RWPE1 (cell line): ENCODE data around the gene NTM.

Experiments used
- CTCF ChIA-PET: fragments of 350-600 bp; sonication (Branson Sonifier 250); formaldehyde crosslinking; extraction: SDS; loops from one replicate; lab custom pipeline; 2021; lab: Yijun Ruan, JAX
- POLR2A ChIA-PET: fragments of 400-600 bp; formaldehyde crosslinking; extraction: SDS; loops from one replicate; lab custom pipeline; 2020; ENCODE audit warnings: antibody characterized with exemption; ENCODE audit not compliant: low non-redundant PET; lab: Yijun Ruan, JAX
- DNase-seq: peaks from one replicate; pipeline ENCODE4 v3.0.0; 2012; ENCODE audit warnings: low spot score
- H3K27ac ChIP-seq: fragments of 450-650 bp; 2 replicates; pipeline ENCODE4 v1.5.1; 2017
- CTCF ChIP-seq: fragments of 450-650 bp; conservative IDR thresholded peaks from 2 replicates; pipeline ENCODE4 v1.5.1; 2017; ENCODE audit warnings: low read depth, mild to moderate bottlenecking

The NTM gene

GRCh38 chr11:132202621-132203020, 832.2 kb downstream of the NTM start:
- H3K27ac ChIP-seq: no peak overlapping the region
- ChIA-PET CTCF (no interaction called here), POLR2A (no interaction called here)
- DNase-seq: no peak
- TF ChIP-seq CTCF: no peak

GRCh38 chr11:132205006-132205405, 834.6 kb downstream of the NTM start:
- CTCF ChIA-PET: no interaction called here
- no peak for DNase-seq
- POLR2A ChIA-PET: no interaction called here
- H3K27ac ChIP-seq: no peak overlapping the region
- no peak for TF ChIP-seq CTCF

- ChIA-PET POLR2A (no interaction called here), CTCF (interaction anchor here (0.6 kb wide), 1 partner anchor 736 kb away, joined by 3 read pairs; no protein-coding TSS in a partner anchor)
- DNase-seq: no peak
- TF ChIP-seq CTCF: no peak
- H3K27ac ChIP-seq: no peak overlapping the region
These were observed 835.1 kb downstream of the NTM start for GRCh38 chr11:132205496-132205895.

- ChIA-PET CTCF (no interaction called here), POLR2A (no interaction called here)
- TF ChIP-seq CTCF: no peak
- no peak overlapping the region for H3K27ac ChIP-seq
- no peak for DNase-seq
These were observed 836.6 kb downstream of the NTM start for GRCh38 chr11:132206993-132207392.

- DNase-seq: no peak
- TF ChIP-seq CTCF: no peak
- H3K27ac ChIP-seq: no peak overlapping the region
- ChIA-PET CTCF (no interaction called here), POLR2A (no interaction called here)
These were observed 838.2 kb downstream of the NTM start for GRCh38 chr11:132208477-132209055.

- ChIA-PET POLR2A (no interaction called here), CTCF (no interaction called here)
- no peak for DNase-seq
- TF ChIP-seq CTCF: no peak
- no peak overlapping the region for H3K27ac ChIP-seq
These were observed 841.1 kb downstream of the NTM start for GRCh38 chr11:132211479-132211878.

GRCh38 chr11:132217856-132218255, 847.4 kb downstream of the NTM start:
- no peak for DNase-seq
- no peak for TF ChIP-seq CTCF
- ChIA-PET CTCF (no interaction called here), POLR2A (no interaction called here)
- H3K27ac ChIP-seq: no peak overlapping the region
